Iris pigment epithelial cell (primary cell): ENCODE results near the gene USP43.
"Not testable (repeated sequence)": the region's sequence is repeated elsewhere in the genome, so short reads cannot be mapped to it uniquely, and the experiment has no call there.

Source experiments
- DNase-seq: peaks from one replicate; pipeline ENCODE4 v3.0.0-alpha.2; 2011; ENCODE audit warnings: low read depth

USP43 gene, protein sequence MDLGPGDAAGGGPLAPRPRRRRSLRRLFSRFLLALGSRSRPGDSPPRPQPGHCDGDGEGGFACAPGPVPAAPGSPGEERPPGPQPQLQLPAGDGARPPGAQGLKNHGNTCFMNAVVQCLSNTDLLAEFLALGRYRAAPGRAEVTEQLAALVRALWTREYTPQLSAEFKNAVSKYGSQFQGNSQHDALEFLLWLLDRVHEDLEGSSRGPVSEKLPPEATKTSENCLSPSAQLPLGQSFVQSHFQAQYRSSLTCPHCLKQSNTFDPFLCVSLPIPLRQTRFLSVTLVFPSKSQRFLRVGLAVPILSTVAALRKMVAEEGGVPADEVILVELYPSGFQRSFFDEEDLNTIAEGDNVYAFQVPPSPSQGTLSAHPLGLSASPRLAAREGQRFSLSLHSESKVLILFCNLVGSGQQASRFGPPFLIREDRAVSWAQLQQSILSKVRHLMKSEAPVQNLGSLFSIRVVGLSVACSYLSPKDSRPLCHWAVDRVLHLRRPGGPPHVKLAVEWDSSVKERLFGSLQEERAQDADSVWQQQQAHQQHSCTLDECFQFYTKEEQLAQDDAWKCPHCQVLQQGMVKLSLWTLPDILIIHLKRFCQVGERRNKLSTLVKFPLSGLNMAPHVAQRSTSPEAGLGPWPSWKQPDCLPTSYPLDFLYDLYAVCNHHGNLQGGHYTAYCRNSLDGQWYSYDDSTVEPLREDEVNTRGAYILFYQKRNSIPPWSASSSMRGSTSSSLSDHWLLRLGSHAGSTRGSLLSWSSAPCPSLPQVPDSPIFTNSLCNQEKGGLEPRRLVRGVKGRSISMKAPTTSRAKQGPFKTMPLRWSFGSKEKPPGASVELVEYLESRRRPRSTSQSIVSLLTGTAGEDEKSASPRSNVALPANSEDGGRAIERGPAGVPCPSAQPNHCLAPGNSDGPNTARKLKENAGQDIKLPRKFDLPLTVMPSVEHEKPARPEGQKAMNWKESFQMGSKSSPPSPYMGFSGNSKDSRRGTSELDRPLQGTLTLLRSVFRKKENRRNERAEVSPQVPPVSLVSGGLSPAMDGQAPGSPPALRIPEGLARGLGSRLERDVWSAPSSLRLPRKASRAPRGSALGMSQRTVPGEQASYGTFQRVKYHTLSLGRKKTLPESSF

DNA sequence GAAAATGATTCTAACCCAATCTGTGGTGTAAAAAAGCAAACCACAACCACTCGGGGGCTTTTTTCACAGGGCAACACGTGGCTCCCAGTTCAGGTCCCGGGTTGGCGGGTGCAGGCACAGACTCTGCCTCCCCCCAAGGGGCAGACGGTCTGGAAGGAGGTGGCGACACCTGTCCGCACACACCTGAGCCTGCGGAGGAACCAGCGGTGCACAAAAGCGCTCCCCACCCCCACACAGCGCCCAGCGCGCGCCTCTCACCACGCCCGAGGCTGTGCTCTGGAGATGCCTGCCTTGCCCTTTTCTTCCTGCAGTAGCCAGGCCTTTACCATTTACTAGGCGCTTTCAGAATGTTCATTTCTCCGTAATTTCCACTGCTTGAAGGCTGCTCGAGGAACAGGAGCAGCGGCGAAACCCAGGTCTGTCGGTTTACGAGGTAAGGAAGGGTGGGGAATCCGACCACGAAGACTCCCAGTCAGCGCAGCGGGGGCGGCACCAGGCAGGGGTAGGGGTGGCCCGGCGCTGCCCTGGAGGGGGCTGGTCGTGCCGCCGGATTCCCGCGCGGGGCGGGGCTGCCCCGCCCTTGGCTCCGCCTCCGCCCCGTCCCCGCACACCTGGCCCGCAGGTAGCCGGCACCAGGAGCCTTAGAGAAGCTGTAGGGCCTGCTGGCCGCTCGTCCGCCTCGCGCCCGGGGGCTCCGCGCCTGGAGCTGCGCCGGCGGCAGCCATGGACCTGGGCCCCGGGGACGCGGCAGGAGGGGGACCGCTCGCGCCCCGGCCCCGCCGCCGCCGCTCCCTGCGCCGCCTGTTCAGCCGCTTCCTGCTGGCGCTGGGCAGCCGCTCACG is at the start of gene USP43:
USP43 (plus strand) TSS at position 608 of the 842 bp plus-strand sequence; CDS start at position 724, 116 bp downstream.
- peak; percentile 28 for DNase-seq

DNA sequence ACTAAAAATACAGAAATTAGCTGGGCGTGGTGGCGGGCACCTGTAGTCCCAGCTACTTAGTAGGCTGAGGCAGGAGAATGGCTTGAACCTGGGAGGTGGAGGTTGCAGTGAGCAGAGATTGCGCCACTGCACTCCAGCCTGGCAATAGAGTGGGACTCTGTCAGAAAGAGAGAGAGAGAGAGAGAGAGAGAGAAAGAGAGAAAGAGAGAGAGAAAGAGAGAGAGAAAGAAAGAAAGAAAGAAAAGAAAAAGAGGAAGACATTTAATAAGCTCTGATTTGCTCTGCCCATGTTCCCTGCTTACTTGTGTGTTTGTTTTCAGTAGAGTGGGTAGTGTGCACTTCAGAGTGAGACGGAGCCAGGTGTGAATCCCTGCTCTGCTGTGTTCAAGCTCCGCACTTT is 47.7 kb upstream of the USP43 start:
- DNase-seq: not testable (repeated sequence)

- DNase-seq: no peak
Observed at GRCh38 chr17:9598661-9599060, 46.7 kb upstream of the USP43 start.

DNA sequence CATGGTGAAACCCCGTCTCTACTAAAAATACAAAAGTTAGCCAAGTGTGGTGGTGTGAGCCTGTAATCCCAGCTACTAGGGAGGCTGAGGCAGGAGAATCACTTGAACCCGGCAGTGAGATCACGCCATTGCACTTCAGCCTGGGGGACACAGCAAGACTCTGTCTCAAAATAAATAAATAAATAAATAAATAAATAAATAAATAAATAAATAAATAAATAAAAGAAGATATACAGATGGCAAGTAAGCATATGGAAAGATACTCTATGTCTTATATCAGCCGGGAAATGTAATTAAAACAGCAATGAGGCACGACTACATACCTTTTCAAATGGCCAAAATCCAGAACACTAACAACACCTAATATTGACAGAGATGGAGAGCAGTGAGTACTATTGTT is 40.7 kb upstream of the USP43 start:
- DNase-seq: not testable (repeated sequence)

- no peak for DNase-seq
Observed at GRCh38 chr17:9606453-9606852, 38.9 kb upstream of the USP43 start.

GRCh38 chr17:9607058-9607457 is 38.3 kb upstream of the USP43 start:
- DNase-seq: not testable (repeated sequence)

DNA sequence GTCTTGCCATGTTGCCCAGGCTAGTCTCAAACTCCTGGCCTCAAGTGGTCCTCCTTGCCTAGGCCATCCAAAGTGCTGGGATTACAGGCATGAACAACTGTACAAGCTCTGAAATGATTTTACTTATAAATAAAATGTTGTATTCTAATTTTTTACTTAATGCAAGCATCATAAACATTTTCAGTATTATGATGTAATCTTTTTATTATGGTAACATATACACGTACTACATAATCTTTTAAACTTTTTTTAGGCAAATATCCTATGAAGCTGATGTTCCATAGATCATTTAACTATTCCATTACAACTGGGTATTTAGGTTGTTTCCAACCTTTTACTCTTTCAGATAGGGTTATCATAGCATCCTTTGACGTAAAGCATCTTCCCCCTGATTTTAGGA is 33.8 kb upstream of the USP43 start:
- no peak for DNase-seq

DNA sequence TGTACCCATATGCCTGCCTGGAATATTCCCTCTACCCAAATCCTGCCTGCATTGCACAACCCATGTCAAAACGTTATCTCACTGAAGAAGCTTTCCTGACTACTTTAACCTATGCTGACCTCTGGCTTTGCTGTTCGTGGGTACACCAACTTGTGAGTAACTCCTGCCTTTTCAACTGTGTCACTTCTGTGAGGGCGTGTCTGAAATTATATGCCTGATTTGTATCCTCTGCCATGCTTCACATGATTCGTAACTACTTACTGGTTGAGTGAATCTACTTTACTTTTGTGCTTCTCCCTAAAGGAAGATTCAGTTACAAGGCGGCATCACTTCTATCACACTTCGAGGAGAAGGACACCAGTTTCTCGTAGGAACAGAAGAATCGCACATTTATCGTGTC is 33.3 kb upstream of the USP43 start:
- DNase-seq: no peak

DNA sequence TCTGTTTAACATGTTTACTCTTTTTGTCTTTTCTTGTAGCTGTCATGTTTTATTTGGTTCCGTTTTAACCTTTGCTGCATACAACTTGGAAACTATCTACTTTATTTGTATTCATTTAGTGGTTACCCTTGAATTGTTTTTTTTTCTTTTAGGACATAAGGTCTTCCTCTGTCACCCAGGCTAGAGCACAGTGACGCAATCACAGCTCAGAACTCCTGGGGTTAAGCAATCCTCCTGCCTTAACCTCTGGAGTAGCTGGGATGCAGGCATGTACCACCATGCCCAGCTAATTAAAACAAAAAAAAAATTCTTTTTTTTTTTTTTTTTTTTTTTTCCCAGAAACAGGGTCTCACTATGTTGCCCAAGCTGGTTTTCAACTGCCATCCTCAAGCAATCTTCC is 29.8 kb upstream of the USP43 start:
- DNase-seq: no peak

DNA sequence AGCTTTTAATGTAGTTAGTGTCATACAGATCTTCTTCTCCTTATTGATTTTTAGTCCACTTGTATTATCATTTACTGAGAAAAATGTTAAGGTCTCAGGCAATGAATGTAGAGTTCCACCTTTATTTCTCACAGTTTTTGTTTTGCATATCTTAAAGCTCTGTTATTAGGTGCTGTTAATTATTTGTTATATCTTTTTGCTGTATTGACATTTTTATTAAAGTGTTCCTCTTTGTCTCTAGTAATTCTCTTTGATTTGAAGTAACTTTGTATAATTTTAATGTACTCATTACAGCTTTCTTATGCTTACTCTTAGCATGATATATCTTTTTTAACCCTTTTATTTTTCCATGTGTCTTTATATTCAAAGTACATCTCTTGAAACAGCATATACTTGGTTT is 22.4 kb upstream of the USP43 start:
- no peak for DNase-seq

DNA sequence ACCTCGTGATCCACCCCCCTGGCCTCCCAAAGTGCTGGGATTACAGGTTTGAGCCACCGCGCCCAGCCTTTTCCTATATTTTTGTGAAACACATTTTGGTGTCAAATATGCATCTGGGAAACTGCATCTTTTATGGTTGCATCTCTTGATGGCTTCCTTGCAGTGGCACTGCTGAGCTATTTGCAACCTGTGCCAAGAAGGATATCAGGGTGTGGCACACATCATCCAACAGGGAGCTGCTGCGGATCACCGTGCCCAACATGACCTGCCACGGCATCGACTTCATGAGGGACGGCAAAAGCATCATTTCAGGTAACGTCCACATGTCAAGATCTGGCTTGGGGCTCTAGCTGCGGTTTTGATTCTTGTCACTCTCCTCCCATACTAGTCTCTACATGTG is 16.8 kb upstream of the USP43 start:
- DNase-seq: no peak

DNA sequence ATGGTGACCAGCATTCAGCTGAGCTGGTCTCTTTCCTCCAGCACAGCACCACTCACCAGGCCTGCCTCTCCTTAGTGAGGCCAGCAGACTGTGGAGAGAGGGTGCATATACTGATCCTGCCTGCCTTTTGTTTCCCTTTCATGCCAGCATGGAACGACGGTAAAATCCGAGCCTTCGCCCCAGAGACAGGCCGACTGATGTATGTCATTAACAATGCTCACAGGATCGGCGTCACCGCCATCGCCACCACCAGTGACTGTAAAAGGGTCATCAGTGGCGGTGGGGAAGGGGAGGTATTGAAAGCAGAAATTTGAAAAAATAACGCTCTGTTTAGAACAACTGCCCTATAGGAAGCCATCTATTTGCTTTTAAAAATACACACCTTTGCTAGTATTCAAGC is 12.6 kb upstream of the USP43 start:
- no peak for DNase-seq

DNA sequence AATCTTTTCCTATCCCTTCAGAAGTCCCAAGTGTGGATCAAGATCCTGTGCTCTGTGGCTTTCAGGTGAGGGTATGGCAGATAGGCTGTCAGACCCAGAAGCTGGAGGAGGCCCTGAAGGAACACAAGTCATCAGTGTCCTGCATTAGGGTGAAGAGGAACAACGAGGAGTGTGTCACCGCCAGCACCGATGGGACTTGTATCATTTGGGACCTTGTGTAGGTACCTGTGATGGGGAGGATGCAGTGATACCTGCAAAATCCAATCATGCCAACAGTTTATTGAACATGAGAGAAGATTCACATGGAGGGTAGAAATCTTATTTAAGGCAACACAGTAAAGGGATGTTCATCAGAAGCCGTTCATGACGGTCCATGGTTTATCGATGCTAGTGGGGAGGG is 10.0 kb upstream of the USP43 start:
- DNase-seq: no peak

- DNase-seq: no peak
Observed at GRCh38 chr17:9636501-9636900, 8.8 kb upstream of the USP43 start.

- DNase-seq: not testable (repeated sequence)
Observed at GRCh38 chr17:9640388-9640787, 4.9 kb upstream of the USP43 start.

GRCh38 chr17:9643611-9644010 is 1.7 kb upstream of the USP43 start:
- peak; percentile 23 for DNase-seq

- DNase-seq: peak; percentile 36
Observed at GRCh38 chr17:9645851-9646545, 681 bp downstream of the USP43 start.

GRCh38 chr17:9646546-9646885 is 1.2 kb downstream of the USP43 start:
- DNase-seq: peak; percentile 6

DNA sequence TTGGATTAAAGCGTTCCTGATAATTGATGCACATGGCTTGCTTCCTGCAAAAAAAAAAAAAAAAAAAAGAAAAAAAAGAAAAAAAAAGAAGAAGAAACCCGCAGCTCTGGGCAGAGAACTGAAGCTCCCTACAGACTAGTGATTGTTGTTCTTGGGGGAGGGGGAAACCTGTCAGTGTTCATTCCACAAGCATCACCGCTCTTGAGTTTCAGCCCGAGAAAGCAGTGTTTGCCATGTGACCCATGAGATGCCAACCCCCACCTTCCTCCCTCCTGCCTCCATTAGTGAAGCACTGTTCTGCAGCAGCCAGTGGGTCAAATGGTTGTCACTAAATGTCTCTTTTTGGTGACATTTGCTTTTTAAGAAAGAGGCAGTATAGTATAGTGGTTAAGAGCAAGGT is 1.7 kb downstream of the USP43 start:
- peak; percentile 17 for DNase-seq

DNA sequence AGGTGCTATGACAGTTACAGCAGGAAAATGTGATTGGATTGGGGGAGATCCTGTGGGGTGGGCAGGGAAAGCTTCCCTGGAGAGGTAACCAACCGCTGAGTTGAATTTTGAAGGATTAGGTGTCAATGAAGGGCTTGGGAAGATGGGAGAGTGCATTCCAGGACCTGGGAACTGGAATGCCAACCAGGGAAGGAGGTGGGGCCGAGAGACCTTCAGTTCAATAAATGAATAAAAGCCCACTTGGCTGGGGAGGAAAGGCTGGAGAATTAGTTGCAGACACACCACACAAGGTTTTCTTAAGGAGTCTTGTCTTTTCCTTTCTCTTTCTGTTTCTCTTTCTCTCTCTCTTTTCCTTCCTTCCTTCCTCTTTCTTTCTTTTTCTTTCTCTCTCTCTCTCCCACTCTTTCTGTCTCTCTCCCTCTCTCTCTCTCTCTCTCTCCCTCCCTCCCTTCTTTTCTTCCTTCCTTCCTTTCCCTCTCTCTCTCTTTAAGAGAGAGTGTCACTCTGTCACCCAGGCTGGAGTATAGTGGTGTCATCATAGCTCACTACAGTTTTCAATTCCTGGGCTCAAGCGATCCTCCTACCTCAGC is 3.3 kb downstream of the USP43 start:
- peak; percentile 12 for DNase-seq
